Measurements from ENCODE around the gene SP100. TPM values are rescaled to one million over a fixed set of nuclear protein-coding genes. Genes with fewer than 3 reads are reported as not detected.

Gene SP100
- total and polyA plus RNA-seq, 2 donors (not counting 1 experiment from before 2014, with no cell fraction given): 106 to 120 TPM

- Histone ChIP-seq H4K20me1 (ENCODE audit: control insufficient read depth, extremely low read depth, insufficient read depth, low read length) (no peaks in the 10 kb centered on the region), H3K9ac (ENCODE audit: insufficient read depth, low read length) (no peak overlapping the region), H3K79me2 (ENCODE audit: control insufficient read depth, insufficient read depth, low read length) (no peaks in the 10 kb centered on the region), H3K4me3 (replicated peaks in 1 of 4; ENCODE audit: control extremely low read depth in 1 of 4, insufficient read depth in 1 of 4, low read depth in 3 of 4, low read length in 4 of 4) (no peak overlapping the region), H3K4me1 (ENCODE audit: control insufficient read depth, extremely low read depth, insufficient read depth, low read length) (no peaks in the 10 kb centered on the region), H3K27ac (ENCODE audit: insufficient read depth, low read length) (no peak overlapping the region), H3K27me3 (ENCODE audit: control insufficient read depth, insufficient read depth, low read length) (no peaks in the 10 kb centered on the region), H3K9me3 (ENCODE audit: control insufficient read depth, insufficient read depth, low read depth, low read length) (no peaks in the 10 kb centered on the region), H3K36me3 (ENCODE audit: control insufficient read depth, insufficient read depth, low read length) (peaks cover 3% of the 10 kb centered on the region), H2AFZ (ENCODE audit: low read length) (no peak overlapping the region), H3K4me2 (ENCODE audit: extremely low read depth, insufficient read depth, low read length) (no peak overlapping the region)
- DNase-seq (ENCODE audit: low read depth in 2 of 2): no peak
- TF ChIP-seq EZH2 (IDR thresholded peaks at IDR 0.05; ENCODE audit: low read length, missing control alignments): no peak
- no peak for TF ChIP-seq CTCF (conservative IDR thresholded peaks at IDR 0.05 in 1 of 2, IDR thresholded peaks at IDR 0.05 in 1 of 2; ENCODE audit: low read depth in 1 of 2, low read length in 2 of 2)
These were observed 55.1 kb downstream of the SP100 start for GRCh38 chr2:230471074-230471473.

- no peaks in the 10 kb centered on the region for H3K27me3 ChIP-seq (ENCODE audit: control insufficient read depth, insufficient read depth, low read length)
- no peak overlapping the region for H3K4me2 ChIP-seq (ENCODE audit: extremely low read depth, insufficient read depth, low read length)
- no peak overlapping the region for H2AFZ ChIP-seq (ENCODE audit: low read length)
- no peaks in the 10 kb centered on the region for H3K9me3 ChIP-seq (ENCODE audit: control insufficient read depth, insufficient read depth, low read depth, low read length)
- H3K27ac ChIP-seq (ENCODE audit: insufficient read depth, low read length): no peak overlapping the region
- no peaks in the 10 kb centered on the region for H3K79me2 ChIP-seq (ENCODE audit: control insufficient read depth, insufficient read depth, low read length)
- no peaks in the 10 kb centered on the region for H4K20me1 ChIP-seq (ENCODE audit: control insufficient read depth, extremely low read depth, insufficient read depth, low read length)
- no peaks in the 10 kb centered on the region for H3K4me1 ChIP-seq (ENCODE audit: control insufficient read depth, extremely low read depth, insufficient read depth, low read length)
- TF ChIP-seq CTCF (conservative IDR thresholded peaks at IDR 0.05 in 1 of 2, IDR thresholded peaks at IDR 0.05 in 1 of 2; ENCODE audit: low read depth in 1 of 2, low read length in 2 of 2) (no peak), EZH2 (IDR thresholded peaks at IDR 0.05; ENCODE audit: low read length, missing control alignments) (no peak)
- peaks cover 3% of the 10 kb centered on the region for H3K36me3 ChIP-seq (ENCODE audit: control insufficient read depth, insufficient read depth, low read length)
- H3K9ac ChIP-seq (ENCODE audit: insufficient read depth, low read length): no peak overlapping the region
- peak; percentile 37 to 75 for DNase-seq (ENCODE audit: low read depth in 2 of 2)
- no peak overlapping the region for H3K4me3 ChIP-seq (replicated peaks in 1 of 4; ENCODE audit: control extremely low read depth in 1 of 4, insufficient read depth in 1 of 4, low read depth in 3 of 4, low read length in 4 of 4)
These were observed 56.6 kb downstream of the SP100 start for GRCh38 chr2:230472621-230473018.

GRCh38 chr2:230473378-230473777 lies 57.4 kb downstream of the SP100 start:
- DNase-seq (ENCODE audit: low read depth in 2 of 2): no peak
- H2AFZ ChIP-seq (ENCODE audit: low read length): no peak overlapping the region
- H3K9me3 ChIP-seq (ENCODE audit: control insufficient read depth, insufficient read depth, low read depth, low read length): no peaks in the 10 kb centered on the region
- TF ChIP-seq CTCF (conservative IDR thresholded peaks at IDR 0.05 in 1 of 2, IDR thresholded peaks at IDR 0.05 in 1 of 2; ENCODE audit: low read depth in 1 of 2, low read length in 2 of 2): no peak
- no peak for TF ChIP-seq EZH2 (IDR thresholded peaks at IDR 0.05; ENCODE audit: low read length, missing control alignments)
- no peaks in the 10 kb centered on the region for H4K20me1 ChIP-seq (ENCODE audit: control insufficient read depth, extremely low read depth, insufficient read depth, low read length)
- H3K27me3 ChIP-seq (ENCODE audit: control insufficient read depth, insufficient read depth, low read length): no peaks in the 10 kb centered on the region
- H3K27ac ChIP-seq (ENCODE audit: insufficient read depth, low read length): no peak overlapping the region
- H3K4me1 ChIP-seq (ENCODE audit: control insufficient read depth, extremely low read depth, insufficient read depth, low read length): no peaks in the 10 kb centered on the region
- H3K4me3 ChIP-seq (replicated peaks in 1 of 4; ENCODE audit: control extremely low read depth in 1 of 4, insufficient read depth in 1 of 4, low read depth in 3 of 4, low read length in 4 of 4): no peak overlapping the region
- H3K4me2 ChIP-seq (ENCODE audit: extremely low read depth, insufficient read depth, low read length): no peak overlapping the region
- no peak overlapping the region for H3K9ac ChIP-seq (ENCODE audit: insufficient read depth, low read length)
- peaks cover 3% of the 10 kb centered on the region for H3K36me3 ChIP-seq (ENCODE audit: control insufficient read depth, insufficient read depth, low read length)
- no peaks in the 10 kb centered on the region for H3K79me2 ChIP-seq (ENCODE audit: control insufficient read depth, insufficient read depth, low read length)
